HL-60 (cell line): Measurements from ENCODE around the gene TNFRSF12A.

Experiments used
- POLR2AphosphoS5 ChIP-seq: IDR thresholded peaks from 2 replicates; pipeline ENCODE4 v1.6.1; 2012; ENCODE audit warnings: low read depth
- TF ChIP-seq, protein P1 (sequence below): IDR thresholded peaks from one replicate; pipeline ENCODE4 v1.5.1; 2011; ENCODE audit warnings: low read length, control low read depth, inconsistent platforms; ENCODE audit not compliant: insufficient read depth

GRCh38 chr16:3051494-3051893 is 31.3 kb downstream of the TNFRSF12A start:
- TF ChIP-seq, protein P1, sequence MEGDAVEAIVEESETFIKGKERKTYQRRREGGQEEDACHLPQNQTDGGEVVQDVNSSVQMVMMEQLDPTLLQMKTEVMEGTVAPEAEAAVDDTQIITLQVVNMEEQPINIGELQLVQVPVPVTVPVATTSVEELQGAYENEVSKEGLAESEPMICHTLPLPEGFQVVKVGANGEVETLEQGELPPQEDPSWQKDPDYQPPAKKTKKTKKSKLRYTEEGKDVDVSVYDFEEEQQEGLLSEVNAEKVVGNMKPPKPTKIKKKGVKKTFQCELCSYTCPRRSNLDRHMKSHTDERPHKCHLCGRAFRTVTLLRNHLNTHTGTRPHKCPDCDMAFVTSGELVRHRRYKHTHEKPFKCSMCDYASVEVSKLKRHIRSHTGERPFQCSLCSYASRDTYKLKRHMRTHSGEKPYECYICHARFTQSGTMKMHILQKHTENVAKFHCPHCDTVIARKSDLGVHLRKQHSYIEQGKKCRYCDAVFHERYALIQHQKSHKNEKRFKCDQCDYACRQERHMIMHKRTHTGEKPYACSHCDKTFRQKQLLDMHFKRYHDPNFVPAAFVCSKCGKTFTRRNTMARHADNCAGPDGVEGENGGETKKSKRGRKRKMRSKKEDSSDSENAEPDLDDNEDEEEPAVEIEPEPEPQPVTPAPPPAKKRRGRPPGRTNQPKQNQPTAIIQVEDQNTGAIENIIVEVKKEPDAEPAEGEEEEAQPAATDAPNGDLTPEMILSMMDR: no peak
- no peak for TF ChIP-seq POLR2AphosphoS5
